ENCODE data around the gene FREM1.
"Not testable (repeated sequence)": the region's sequence is repeated elsewhere in the genome, so short reads cannot be mapped to it uniquely, and the experiment has no call there.

The FREM1 gene, protein sequence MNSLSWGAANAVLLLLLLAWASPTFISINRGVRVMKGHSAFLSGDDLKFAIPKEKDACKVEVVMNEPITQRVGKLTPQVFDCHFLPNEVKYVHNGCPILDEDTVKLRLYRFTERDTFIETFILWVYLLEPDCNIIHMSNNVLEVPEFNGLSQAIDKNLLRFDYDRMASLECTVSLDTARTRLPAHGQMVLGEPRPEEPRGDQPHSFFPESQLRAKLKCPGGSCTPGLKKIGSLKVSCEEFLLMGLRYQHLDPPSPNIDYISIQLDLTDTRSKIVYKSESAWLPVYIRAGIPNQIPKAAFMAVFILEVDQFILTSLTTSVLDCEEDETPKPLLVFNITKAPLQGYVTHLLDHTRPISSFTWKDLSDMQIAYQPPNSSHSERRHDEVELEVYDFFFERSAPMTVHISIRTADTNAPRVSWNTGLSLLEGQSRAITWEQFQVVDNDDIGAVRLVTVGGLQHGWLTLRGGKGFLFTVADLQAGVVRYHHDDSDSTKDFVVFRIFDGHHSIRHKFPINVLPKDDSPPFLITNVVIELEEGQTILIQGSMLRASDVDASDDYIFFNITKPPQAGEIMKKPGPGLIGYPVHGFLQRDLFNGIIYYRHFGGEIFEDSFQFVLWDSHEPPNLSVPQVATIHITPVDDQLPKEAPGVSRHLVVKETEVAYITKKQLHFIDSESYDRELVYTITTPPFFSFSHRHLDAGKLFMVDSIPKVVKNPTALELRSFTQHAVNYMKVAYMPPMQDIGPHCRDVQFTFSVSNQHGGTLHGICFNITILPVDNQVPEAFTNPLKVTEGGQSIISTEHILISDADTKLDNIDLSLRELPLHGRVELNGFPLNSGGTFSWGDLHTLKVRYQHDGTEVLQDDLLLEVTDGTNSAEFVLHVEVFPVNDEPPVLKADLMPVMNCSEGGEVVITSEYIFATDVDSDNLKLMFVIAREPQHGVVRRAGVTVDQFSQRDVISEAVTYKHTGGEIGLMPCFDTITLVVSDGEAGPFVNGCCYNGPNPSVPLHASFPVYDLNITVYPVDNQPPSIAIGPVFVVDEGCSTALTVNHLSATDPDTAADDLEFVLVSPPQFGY (N-terminal part only)

DNA sequence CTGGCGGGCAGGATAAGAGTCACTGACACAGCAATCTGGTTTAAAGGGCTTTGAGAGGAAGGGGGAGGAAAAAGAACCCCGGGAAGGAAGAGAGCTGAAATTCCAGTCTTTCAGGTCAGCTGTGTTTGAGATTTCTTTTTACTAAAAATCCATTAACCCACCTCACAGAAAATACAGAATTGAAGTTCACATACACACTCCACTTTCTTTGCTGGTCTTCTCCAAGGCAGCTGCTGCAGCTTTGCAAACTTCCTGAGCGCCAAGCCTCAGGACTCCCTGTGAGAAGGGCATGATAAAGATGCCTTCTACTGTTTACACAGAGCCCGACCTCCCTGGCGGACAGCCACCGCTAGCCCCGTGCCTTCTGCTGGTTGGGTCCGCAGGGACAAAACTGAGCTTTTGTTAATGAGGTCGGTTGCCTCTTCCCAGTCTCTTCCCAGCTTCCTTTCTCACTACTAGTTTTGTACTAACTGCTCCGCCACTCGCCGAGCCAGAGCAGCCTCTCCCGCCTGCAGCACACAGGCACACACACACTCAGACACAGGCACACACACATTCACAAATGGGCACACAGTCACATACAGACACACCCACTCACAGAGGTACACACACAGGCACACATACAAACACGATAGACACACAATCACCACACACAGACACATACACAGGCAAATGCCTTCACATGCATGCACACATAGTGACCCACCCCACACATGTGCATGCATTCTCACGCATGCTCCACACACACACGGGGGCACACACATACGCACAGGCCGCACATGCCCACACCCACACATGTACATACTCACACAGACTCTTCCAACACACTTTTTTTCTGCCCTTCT is at the start of gene FREM1:
Gene FREM1, minus strand, starts transcription at position 468 of the 845 bp plus-strand sequence. CDS start 41,451 bp downstream, outside the sequence.
- peak; percentile 85 for DNase-seq

DNA sequence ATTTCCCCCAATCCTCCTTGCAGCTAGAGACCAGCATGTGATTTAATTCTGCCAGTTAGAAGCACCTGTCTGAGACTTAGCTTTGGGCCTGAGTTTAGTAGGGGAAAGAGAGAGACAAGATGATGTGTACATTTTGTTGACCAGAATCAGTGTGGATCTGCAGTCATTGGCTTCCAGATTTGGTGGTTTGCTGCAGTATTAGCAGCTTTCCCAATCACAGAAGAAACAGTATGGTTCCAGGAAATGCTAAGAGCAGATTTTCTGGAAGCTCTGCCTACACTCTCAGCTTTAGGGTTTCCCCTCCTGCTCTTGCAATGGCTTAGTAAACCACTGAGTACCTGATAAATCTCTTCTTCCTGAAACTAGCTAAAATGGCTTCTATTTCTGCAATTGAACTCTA is 48.8 kb upstream of the FREM1 start:
- DNase-seq, result no peak

DNA sequence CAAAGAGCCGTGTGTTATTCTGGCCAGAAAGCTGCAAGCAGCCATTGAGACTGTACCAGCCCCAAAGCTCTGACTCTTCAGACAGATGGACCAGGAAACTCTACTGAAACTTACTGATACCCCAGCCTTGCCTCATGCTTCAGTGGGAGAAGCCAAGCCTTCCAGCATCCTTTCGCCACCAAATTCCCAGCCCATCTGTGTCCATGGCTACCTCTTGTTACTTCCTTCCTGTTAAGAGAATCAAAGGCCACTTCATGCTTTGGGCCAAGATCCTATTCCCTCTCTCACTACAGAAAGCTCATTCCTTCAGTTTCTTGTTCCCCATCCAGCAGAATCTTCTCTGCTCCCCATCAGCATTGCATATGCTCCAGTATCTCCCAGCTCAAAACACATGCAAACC is 46.9 kb upstream of the FREM1 start:
- peak; percentile 81 for DNase-seq

DNA sequence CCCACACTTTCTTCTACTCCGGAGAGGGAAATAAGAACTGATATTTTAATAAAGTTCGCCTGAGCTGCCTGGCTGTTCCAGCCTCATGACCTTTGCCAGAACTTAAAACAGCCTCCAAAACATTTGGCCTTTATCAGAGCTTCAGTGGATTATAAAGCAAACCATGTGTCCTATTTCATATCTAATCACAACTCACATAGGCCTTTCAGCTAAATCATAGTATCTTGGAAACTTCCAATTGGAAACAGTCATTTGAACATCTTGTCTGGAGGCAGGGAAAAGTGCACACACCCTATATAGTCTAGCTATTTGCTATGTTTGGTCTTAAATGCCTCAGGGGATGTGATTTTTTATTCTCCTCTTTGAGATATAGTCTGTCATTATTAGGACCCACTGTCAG is 46.0 kb upstream of the FREM1 start:
- DNase-seq, result no peak

DNA sequence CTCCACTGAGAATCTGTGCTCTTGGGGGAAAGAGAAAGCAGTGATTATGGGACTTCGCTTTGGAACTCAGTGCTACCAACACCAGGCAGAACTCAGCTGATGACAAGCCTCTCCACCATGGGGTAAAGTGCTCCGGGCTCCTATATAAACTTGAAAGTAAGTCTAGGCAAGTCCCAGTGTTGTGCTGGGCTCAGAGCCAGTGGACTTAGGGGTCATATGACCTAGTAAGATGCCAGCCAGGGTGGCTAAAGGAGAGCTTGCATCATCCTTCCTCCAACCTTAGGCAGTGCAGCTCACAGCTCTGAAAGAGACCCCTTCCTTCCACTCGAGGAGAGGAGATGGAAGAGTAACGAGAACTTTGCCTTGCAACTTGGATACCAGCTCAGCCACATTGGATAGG is 35.1 kb upstream of the FREM1 start:
- no peak for DNase-seq

DNA sequence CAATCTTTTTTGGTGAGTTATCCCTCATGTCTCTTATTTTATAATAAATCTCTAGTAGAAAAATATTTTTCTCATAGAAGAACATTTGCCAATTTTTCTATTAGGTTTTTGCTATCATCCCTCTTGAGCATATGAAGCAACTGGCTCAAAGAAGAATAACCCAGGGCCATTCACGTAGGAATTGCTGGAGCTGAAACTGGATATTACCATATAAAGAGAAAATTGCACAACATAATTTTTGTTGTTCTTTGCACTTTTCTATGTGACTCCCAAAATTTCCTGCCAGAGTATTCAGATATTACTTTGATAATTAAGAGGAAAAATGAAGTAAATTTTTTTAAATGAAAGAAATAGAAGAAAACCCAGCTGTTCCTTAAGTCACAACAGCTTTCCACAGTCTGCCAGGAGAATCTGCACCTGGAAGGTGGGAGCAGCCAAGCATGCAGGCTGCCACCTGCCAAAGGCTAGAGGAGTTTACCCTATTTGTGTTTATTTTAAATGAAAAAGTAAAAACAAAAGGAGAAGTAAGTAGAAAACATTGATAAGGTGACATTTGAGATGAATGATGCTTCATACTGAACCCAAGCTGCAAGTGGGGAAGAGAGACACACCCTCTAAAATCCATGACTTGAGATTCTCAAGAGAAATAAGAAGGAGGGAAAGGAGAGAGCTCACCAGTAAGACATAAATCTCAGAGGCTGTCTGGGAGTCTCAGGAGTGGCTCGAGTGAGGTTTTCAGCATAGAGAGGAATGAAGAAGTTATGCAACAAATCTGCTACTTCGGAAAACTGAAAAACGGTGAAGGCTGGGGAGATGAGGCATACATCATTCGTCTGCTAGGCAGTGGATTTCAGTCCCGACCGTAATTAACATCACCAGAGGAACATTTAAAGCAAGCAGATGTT is 31.5 kb upstream of the FREM1 start:
- DNase-seq, result peak; percentile 67

DNA sequence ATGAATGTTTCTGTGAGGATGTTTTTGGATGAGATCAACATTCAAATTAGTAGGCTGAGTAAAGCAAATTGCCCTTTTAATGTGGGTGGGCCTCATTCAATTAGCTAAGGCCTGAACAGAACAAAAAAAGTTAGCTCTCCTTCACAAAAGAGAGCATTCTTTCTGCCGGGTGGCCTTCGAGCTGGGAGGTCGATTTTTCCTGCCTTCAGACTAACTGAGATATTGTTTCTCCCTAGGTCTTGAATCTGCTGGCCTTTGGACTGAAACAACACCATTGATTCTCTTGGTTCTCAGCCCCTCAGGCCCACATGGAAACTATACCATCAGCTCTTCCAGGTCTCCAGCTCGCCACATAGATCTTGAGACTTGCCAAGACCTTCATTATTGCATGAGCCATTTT is 29.1 kb upstream of the FREM1 start:
- no peak for DNase-seq

DNA sequence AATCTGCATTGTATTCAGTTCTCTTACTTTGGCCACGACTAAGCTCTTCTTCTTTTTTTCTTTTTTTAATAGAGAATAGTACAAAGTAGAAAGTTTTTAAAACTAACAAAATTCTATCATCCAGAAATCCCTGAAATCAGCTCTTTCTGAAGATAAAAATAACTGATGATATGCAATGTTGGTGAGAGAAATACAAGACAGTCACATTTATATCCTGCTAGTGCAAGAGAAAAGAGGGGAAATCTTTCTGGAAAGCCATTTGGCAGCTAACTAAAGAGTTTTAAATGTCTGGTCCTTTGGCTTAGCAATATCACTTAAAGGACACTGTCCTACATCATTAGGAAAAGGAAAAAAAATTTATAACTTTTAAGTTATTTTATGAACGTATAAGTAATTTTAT is 27.0 kb upstream of the FREM1 start:
- DNase-seq, result no peak

DNA sequence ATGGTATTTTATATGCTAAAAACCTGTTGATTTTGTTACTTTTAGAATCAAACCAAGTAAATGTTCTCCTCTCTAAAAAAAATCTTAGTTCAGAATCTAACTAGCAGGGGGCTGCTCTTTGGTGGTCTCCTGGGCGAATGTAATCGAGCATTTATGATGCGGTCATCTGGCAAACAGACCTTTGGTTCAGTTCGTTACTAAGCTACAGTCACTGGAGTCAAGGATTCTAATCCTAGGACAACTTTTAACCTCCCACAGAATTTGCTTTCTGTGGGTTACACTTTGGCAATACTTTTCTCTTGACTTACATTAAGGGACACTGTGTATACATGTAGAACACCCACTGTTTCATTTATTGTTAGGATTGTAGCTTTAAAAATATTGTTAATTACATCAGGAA is 26.3 kb upstream of the FREM1 start:
- DNase-seq, result peak; percentile 34

DNA sequence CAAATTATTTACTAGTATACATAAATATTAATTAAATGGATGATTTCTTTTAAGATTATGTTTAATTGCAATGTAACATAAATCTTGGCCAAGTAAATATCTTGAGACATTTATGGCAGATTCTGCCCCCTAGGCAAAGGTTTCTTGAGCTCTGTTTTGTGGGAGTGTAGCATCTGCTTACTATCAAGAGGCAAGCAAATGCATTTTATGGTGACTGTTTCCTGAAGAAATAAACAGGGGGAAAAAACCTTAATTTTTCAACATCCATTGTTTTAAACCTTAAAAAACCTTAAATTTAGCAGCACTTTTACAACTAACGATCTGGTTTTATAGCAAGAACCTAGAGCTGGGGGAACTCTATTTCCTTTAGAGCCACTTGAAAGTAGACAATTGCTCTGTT is 25.7 kb upstream of the FREM1 start:
- no peak for DNase-seq

DNA sequence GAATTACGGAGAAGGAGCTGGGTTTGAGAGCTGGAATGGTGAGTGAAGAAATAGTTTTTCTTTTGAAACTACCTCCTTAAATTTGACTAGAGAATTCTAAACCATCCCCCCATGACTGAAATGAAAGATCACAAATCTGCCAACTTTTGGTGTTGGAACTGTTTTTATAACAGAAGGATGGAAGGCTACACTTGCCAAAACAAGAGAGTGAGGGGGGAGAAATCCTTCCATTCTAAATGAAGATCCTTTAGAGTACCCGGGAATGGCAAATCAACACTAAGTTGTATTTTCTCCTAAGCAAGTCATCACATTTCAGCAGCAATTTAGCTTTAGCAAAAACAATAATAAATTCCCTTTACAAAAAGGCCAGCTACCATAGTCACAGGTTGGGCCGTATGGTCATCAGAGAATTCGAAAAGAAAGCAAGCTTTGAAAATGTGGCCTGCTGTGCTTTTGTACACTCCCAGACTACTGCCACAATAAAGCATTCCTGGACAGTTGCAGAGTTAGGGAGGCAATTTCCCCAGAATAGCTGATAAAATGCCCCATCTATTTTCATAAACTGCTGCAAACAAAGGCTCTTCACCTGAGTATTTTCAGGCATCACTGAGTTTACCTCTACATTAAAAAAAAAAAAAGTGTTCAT is 25.0 kb upstream of the FREM1 start:
- no peak for DNase-seq

DNA sequence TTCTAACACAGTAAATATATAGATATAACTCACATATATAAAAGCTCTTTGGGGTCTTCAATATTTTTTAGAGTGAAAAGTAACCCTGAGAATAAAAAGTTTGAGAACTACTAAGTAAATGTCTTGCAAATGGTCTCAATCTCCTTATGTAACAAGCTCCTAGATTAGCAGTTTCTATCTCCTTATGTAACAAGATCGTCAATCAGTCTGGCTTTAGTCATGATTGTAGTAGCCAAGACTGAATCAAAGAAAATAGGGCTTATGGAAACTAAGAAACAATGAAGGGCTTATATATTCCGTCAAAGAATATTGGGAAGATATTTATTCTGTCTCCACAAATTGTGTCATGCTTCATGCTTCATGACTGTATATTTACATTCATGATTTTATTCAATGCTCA is 22.4 kb upstream of the FREM1 start:
- no peak for DNase-seq

DNA sequence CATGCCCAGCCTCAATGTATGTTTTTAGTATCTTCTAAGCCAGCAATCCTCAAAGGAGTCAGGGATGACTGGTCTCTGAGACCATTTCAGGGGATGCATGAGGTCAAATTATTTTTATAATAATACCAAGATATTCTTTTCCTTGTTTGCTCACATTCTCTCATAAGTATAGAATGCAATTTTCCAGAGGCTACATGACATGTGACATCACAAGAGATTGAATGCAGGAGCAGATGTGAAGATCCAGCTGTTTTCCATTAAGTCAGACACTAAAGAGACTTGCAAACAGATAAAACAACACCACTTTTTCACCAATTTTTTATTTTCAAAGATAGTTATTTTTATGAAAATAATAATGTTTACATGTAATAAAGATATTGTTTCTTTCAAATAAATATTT is 22.0 kb upstream of the FREM1 start:
- DNase-seq, result peak; percentile 19

DNA sequence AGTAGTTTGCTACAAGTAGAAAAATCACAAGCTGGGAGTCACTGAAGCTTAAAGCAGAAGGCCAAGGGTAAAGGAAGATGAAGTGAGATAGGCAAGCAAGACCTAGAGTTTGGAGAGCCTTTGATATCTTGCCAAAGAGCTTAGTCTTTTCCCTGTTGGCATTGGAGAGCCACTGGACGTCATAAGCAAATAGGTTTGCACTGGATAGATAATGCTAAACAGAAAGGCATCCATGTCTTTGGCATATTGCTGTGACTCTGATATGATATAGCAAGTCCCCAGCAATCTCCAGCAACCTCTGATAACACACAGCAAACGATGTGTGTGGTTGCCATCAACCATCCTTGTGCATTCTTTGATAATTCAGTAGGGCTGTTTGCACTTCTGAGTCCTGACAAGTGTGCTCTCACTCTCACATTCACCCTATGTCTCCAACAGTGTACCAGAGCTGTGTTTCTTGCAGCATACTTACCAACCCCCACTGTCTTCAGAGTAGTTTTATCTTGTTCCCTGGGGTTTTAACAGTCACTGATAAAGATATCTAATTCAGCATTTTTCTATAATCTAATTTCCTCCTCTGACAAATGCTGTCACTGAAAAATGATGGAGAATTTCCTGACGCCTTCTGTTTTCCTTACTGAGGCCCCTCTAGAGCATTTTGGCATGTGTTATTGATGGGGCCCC is 16.9 kb upstream of the FREM1 start:
- DNase-seq, result no peak

DNA sequence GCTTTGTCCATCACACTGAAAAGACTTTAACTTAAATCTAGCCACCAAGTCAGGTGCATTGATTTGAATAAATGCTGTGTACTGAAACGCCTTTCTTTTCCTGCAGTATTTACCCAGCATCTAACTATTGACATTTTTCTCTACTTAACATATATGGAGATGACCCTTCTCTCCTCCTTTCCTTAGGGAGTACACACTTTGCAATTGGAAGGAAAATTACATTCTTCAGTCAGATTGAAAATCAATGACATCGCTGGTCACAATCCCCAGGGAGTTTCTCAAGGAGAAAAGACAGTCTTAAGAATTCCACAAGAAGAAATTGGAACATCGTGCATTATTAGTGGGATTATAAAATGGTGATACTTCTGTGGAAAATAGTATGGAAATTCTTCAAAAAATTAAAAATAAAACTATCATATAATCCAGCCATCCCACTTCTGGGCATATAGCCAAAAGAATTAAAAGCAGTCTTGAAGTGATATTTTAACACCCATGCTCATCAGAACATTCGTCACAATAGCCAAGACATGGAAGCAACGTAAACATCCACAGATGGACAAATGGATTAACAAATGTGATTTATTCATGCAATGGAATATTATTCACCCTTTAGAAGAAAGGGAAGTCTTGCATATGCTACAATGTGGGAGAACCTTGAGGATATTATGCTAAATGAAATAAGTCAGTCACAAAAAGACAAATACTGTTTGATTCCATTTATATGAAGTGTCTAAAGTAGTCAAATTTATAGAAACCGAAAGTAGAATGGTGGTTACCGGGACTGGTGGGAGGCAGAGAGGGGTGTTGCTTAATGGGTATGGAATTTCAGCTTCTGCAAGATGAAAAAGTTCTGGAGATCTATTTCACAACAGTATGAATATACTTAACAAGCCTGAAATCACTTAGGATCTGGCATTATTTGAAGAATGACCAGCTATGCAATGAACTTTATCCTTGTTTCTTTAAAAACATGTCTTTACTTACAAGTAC is 14.3 kb upstream of the FREM1 start:
- DNase-seq, result no peak

DNA sequence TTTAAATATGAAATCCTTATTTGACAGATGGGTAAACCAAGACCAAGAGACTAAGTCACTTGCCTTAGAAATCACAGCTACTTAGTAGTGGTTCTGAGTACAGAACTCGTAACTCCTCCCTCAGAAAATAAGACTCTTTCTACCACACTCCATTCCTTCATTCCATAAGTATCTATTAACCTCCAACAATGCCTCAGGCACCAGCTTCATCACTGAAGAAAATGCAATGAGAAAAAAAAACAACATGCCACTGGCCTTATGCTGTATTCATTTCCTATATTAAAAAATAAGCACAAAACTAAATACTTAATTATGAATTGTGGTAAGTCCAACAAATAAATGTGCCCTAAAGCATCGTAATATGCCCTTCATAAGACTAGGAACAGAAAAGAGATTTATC is 13.5 kb upstream of the FREM1 start:
- DNase-seq, result no peak

DNA sequence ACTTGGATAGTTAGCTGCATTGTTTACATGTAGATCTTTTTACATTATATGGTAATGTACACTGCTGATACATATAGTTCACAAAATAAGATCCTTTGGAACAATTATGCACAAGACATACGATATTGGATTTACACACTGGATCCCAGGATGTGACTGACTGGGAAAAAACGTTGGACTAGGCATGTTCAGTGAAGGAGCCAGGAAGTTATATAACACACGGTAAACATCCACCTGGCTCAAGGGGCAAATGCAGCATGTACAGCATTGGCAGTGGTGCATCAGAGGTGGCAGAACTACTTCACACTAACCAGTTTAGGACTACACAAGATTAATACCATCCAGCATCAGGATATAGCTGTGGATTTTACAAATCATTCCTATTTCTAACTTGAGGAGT is 10.6 kb upstream of the FREM1 start:
- not testable (repeated sequence) for DNase-seq

DNA sequence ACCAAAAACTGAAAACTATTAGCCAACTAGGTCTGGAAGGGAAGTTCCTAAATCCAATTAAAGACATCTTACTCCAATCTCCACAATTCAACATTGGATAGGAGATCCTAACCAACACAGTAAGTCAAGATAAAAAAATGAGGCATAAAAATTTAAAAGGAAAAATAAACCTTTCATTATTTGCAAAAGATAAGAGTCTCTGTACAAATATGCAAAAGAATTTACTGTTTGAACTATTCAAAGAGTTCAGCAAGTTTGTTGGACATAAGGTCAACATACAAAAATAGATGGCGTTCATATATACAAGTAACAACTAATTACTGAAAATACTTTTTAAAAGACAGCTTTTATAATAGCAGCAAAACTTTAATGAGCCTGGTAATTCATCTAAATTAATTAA is 3.1 kb upstream of the FREM1 start:
- no peak for DNase-seq

DNA sequence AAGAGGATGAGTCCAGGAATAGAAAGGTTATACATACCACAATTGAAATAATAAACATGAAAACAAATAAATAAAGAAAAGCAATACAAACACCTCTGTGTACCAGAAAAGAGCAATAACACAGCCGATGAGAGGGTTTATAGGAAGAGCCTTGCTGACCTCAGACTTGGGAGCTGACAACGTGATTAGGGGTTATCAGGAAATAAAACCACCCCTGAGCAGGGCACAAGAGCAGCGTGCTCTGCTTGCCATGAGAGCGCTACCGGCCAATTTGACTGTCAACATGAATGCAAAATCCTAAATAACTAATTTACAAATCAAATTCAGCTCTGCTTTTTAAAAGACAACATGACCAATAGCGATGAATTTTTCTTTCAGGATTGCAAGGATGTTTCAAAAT is 2.6 kb upstream of the FREM1 start:
- no peak for DNase-seq

Measured in right hindlimb (tissue), 1 donor.